SK-N-SH (cell line): ENCODE results near the gene CD274.

Experiments
- CHD2 ChIP-seq: fragments of 150-350 bp; IDR thresholded peaks from 2 replicates; pipeline ENCODE4 v1.6.1; 2018; ENCODE audit warnings: low read length; ENCODE audit not compliant: partially characterized antibody
- CTCF ChIP-seq: fragments of 200-600 bp; sonication (generic); IDR thresholded peaks from 2 replicates; pipeline ENCODE4 v1.6.1; 2017; ENCODE audit warnings: antibody characterized with exemption, mild to moderate bottlenecking, moderate library complexity
- EZH2phosphoT487 ChIP-seq: fragments of 200-600 bp; sonication (generic); IDR thresholded peaks from 2 replicates; pipeline ENCODE4 v1.6.1; 2017; ENCODE audit warnings: low read depth, mixed run types, mild to moderate bottlenecking, antibody characterized with exemption, moderate library complexity, borderline replicate concordance
- FOXJ3 ChIP-seq: sonication (generic); formaldehyde crosslinking; IDR thresholded peaks from 2 replicates; pipeline ENCODE4 v1.5.1; 2020; ENCODE audit warnings: mild to moderate bottlenecking, missing genetic modification reagents
- JUND ChIP-seq: IDR thresholded peaks from 2 replicates; pipeline ENCODE4 v1.4.0; 2012
- MEF2A ChIP-seq: IDR thresholded peaks from 2 replicates; pipeline ENCODE4 v1.4.0; 2012; ENCODE audit warnings: low read depth, borderline replicate concordance
- POLR2AphosphoS5 ChIP-seq: IDR thresholded peaks from 2 replicates; pipeline ENCODE4 v1.6.1; 2012; ENCODE audit warnings: low read depth, low read length
- TAF1 ChIP-seq: IDR thresholded peaks from 2 replicates; pipeline ENCODE4 v1.6.1; 2012; ENCODE audit warnings: low read depth, mild to moderate bottlenecking, low read length, moderate library complexity, borderline replicate concordance
- TCF12 ChIP-seq: IDR thresholded peaks from 2 replicates; pipeline ENCODE4 v1.4.0; 2012
- TEAD4 ChIP-seq: IDR thresholded peaks from 2 replicates; pipeline ENCODE4 v1.4.0; 2012; ENCODE audit warnings: mild to moderate bottlenecking, borderline replicate concordance; ENCODE audit not compliant: insufficient read depth
- USF2 ChIP-seq: fragments of 150-350 bp; IDR thresholded peaks from 2 replicates; pipeline ENCODE4 v1.6.1; 2017; ENCODE audit warnings: antibody characterized with exemption, low read length, low read depth, borderline replicate concordance

- no peak for TF ChIP-seq TEAD4
- TF ChIP-seq EZH2phosphoT487: no peak
- no peak for TF ChIP-seq TCF12
- TF ChIP-seq CTCF: no peak
- TF ChIP-seq POLR2AphosphoS5: no peak; the same call in 1 of the 2 replicates
- no peak for TF ChIP-seq JUND
- TF ChIP-seq MEF2A: no peak
- no peak for TF ChIP-seq USF2
- TF ChIP-seq FOXJ3 (CRISPR knock-in tag): no peak
- no peak for TF ChIP-seq CHD2
- TF ChIP-seq TAF1: no peak
Measured at GRCh38 chr9:5460157-5460556, 9.8 kb downstream of the CD274 start.
